GM19240 (cell line): Measurements from ENCODE around the gene LAMB1.
"Not testable (repeated sequence)": the region's sequence is repeated elsewhere in the genome, so short reads cannot be mapped to it uniquely, and the experiment has no call there.

Experiments
- DNase-seq: peaks from one replicate; pipeline ENCODE4 v3.0.0; 2011; ENCODE audit warnings: low spot score; ENCODE audit not compliant: insufficient read length

LAMB1 gene

DNA sequence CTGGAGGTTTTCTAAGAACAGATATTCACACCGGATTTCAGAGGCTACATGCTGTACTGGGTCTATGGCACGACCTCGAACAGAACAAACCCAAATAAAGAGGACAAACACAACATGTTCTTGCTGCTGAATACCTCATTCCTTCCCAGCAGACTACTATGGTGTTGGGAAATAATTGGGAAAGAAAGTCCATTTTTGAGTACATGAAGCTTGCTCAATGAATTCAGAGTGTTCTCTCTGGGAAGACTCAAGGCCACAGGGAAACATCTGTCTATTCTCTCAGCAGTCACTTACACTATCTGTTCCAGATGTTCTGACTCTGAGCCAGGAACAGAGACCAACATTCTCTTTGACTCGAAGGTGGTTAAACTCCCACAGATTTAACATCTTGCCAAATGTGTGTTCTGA lies 30.9 kb downstream of the LAMB1 start:
- no peak for DNase-seq

DNA sequence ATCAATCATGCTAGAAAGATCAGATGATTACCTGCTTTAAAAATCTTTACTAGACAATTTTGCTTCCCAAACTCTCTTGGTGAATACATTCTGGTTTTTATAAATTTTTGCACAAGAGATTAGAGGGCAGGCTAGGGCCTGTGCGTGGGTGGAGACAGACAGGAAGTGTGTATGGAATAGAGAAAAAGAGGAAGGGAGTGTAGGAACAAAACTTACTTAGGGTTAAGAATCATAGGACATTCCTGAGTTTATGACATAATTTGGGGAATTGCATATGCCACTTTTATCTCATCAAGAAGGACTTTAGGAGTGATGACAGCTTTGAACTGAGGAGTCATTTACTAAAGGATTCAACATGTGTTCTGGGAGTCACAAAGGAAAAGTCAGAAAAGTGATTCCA lies 31.3 kb downstream of the LAMB1 start:
- no peak for DNase-seq

DNA sequence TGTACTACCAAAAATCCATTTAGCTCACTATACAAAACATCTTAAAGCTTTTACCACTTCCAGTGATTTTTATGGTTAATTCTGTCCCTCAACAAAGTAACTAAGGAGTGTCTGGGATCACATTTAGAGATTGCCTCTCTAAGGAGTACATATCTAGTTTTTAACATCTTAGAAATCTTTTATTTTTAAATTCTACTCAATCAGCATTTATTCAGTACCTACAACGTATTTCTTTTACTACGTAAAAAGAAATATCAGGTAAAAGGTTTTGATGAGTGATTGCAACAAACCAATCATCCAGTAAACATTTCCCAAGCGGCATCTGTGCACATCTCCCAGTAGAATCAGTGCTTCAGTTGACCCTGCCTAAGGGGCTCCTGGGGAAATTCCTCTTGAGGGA lies 31.9 kb downstream of the LAMB1 start:
- no peak for DNase-seq

DNA sequence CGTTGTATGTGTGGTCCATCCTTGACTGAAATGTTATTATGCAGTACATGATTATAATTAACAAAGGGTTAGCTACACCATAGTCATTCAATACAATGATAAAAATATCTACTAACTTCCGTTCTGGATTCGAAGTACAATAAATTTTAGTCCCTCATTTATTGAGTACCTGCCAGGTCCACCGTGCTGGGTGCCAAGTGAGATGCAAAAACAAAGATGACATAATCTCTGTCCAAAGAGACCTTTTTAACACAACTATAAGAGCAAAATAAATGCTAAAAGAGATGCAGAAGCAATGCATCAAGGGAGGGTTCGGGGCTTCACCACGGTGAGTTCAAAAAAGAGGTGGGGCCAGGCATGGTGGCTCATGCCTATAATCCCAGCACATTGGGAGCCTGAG lies 33.1 kb downstream of the LAMB1 start:
- DNase-seq, result no peak

DNA sequence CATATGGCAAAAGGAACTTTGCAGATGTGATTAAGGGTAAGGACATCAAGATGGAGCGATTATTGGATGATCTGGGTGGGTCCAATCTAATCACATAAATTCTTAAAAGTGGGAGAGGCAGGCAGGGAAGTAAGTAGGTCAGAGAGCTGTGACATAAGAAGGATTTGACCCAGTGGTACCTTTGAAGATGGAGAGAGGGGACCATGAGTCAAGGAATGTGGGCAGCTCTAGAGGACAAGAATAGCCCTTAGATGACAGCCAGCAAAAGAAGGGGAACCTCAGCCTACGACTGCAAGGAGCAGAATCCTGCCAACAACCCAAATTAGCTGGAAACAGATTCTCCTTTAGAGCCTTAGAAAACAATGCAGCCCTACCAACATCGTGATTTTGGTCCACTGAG lies 34.5 kb downstream of the LAMB1 start:
- DNase-seq, result no peak

DNA sequence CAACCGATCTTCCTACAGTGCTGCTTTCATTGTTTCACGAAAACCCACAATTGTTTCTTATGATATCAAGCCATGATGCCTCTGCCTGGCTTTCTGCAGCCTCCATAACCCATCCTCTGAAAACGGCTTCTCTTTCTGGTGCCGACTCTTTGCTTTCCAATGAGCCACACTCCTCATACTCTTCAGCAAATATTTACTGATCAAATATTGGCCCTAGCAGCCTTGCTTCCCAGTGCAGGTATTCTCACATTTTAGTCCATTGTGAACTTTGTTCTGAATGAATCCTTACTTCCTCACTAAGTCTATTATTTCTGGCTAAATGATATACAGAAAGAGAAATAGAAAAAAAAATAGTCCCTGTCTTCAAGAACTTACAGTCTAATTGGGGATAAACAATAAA lies 35.5 kb downstream of the LAMB1 start:
- no peak for DNase-seq

DNA sequence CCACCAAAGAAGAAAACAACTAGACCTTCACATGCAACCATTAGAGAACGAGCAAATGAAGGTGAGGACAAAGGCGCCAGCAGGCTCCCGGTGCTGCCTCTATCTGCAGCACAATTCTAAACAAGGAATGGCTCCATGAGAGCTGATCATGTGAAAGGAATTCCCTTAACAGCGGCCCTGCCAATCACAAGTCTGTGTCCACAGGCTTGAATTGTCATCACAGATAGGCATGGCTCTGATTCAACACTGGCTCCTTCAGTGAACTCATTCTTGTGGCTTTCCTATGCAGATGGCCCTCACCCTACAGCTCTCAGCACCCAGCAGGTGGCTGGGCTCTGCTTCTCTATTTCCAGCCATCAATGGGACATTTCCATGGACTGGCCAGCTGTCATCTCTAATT lies 36.2 kb downstream of the LAMB1 start:
- DNase-seq, result no peak

DNA sequence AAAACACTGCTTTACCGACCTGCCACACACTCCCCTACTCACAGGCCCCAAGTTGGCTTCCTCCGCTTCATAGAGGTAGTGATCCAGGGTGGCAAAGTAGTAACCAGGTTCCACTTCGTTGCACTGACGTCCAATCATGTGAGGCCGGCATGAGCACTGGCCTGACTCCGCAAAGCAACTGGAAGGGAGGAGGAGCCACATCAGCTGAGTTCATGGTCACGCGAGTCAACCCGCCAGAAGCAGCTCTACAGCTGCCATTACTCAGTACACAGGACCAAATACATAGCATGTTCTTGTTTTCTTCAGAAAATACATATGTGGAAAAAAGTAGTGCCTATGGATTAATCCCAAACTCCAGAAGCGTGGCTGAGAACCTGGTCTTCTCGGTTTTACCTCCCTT lies 38.5 kb downstream of the LAMB1 start:
- no peak for DNase-seq

DNA sequence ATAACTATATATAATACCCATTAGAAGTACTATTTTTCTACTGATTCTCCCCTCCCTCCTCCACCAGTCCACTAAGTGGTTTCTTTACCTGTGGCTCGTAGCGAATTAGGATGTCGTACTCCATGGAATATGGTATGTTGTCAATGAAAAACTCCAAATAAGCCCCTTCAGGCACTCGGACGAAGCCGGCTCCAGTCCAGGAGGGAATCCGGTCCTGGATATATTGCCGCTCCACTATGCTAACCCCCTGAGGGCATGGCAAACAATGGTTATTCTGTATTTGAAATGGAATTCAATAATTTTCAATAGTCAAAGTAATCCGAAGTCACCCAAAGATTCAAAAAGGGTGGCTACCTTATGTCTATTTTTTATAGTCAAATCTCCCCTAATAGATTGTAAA lies 40.1 kb downstream of the LAMB1 start:
- no peak for DNase-seq

DNA sequence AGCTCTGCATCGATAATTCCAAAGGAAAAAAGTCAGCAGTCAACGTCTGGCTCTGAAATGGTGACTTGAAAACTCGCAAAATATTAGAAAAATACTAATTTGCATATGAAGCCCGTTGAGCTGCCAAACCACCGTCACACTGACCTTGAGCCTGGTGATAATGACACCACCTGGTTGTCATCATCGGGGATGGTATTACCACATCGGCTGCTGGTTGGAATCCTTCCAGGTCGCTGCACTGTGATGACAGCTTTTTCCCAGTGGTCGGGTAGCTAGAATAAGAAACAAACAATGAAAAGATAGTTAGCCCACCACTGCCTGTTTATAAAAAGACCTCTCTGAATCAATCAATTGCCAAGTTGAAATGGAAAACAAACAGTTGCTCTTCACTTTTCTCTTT lies 41.6 kb downstream of the LAMB1 start:
- no peak for DNase-seq

DNA sequence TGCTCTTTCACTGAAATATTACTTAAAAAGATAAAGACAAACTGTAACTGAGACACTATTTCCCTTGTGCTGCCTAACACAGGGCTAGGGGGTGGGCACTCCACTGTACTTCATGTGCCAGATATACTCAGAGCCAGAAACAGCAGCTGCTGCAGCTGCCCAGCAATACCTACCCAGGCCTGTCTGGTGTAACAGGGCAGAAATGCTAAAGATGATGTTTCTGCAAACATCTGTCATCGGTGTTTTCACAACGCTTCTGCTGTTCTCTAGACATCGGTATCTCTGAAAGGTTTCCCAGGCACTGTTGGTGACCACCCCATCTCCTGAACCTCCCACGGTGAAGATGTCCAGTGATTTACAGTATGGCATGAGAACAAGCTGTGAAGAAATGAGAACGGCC lies 42.7 kb downstream of the LAMB1 start:
- DNase-seq, result no peak

DNA sequence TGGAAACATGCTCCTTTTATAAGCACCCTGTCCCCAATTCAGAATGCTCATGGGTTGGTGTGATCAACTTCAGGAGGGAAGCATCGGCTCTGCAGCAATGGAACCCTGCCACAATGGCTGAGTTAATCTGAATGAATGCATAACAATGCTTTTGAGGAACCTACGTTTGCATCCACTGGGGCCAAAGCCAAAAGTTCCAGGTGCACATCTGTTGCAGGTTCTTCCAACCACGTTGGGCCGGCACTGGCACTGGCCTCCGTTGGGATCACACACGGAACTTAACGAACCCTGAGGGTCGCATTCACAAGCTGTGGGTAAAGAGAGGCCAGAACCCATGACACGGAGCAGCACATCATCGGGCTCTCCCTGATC lies 43.4 kb downstream of the LAMB1 start:
- no peak for DNase-seq

DNA sequence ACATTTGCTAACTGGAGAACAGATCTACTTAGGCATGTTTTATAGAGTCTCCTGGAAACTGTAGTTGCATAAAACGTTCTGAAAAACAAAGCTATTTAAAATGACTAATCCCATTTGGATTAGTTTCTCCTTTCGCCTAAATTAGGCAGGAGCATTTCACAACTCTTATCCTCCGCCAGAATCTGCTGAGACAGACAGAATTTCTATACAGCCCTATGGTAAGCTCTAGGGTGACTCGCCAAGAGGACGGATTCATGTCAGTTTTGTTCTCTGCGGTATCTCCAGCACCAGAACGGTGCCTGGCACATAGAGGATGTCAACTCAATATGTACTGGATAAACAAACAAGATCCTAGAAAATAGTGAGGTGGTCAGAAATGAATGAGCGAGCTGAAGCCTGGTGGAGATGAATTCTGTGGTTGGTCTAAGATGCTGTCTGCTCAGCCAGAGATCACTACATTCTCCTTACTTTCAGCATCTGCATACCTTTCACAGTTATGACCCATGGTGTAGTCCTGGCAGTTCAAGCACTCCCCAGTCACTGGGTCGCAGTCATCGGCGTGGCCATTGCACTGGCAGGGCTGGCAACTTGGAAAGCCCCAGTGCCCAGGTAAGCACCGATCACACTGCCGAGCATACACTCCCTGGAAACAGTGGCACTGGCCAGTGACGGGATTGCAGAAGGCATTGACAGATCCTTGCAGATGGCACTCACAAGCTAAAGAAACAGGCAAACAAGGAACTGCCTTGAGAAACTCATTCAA lies 44.0 kb downstream of the LAMB1 start:
- no peak for DNase-seq

DNA sequence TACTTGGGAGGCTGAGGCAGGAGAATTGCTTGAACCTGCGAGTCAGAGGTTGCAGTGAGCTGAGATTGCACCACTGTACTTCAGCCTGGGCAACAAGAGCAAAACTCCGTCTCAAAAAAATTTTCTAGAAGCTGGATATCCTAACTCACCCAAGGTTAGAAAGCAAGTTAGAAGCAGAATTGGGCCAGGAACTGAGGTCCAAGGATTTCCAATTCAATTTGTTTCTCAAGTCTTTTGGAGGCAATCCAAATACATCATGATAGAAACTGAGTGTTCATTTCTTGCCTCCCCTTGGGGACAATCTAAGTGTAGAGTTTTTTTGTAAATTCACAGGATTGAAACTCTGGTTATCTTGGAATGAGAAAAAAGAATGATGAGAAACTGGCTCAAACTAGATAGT lies 45.5 kb downstream of the LAMB1 start:
- DNase-seq, result no peak

DNA sequence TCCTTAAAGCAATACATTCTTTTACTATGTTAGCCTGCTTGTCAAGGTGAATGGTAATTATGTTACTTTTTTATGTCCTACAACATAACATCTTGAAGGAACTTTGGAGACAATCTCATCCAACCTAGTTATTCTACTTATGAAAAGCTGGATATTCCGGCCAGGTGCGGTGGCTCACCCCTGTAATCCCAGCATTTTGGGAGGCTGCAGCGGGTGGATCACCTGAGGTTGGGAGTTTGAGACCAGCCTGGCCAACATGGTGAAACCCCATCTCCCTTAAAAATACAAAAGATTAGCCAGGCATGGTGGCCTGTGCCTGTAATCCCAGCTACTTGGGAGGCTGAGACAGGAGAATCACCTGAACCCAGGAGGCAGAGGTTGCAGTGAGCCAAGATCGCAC lies 46.0 kb downstream of the LAMB1 start:
- not testable (repeated sequence) for DNase-seq

DNA sequence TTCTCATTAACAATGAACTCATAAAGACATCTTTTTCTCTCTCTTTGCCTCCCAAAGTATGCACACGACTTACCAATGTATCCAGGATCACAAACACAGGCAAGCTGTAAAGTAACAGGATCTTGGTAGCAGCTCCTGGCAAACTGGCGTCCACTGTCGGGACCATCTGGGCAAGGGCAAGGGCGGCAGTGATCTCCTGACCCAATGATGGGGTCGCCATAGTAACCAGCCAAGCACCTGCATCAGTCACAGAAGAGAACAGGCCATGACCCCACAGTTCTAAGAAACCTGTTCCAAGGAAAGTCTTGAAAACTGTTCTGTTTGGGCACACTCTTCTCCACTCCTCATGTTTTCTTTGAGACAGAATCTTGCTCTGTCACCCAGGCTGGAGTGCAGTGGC lies 47.6 kb downstream of the LAMB1 start:
- no peak for DNase-seq

DNA sequence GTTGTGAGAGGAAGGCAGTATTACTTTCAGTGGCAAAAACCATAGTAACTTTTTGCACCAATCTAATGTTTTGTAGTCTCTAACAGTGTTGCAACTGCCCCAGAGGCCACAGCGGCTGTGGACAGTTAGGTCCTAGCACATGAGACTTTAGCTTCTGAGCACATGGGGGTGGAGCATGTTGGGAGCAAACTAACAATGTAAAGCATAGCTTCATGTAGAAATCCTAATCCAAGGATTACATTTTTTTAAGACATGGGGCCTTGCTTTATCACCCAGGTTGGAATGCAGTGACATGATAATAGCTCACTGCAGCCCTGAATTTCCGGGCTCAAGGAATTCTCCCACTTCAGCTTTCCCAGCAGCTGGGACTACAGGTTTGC lies 49.0 kb downstream of the LAMB1 start:
- no peak for DNase-seq

DNA sequence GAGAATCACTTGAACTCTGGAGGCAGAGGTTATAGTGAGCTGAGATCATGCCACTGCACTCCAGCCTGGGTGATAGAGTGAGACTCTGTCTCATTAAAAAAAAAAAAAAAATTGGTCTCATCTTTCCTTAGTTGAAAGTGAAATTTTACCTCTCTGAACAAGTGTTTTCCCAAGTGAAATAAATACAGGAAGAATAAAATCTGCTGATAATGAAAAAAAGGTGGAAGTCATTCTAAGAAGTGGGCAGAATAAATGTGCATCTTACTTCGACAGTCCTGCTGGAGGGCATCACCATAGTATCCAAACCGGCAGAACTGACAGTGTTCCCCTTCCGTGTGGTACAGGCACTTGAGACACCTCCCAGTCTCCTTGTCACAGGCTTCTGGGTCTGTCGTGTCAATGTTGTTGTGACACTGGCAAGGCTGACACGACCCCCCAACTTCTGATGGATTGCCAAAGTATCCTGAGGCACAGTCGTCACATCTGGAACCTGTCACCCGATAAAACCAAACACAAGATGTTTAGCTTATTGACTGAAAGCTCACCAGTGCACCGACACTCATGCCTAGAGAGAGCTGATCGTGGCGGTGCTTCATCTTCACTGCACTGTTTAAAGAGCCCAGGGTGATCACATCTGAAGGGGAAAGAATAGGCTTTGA lies 49.6 kb downstream of the LAMB1 start:
- DNase-seq, result no peak

DNA sequence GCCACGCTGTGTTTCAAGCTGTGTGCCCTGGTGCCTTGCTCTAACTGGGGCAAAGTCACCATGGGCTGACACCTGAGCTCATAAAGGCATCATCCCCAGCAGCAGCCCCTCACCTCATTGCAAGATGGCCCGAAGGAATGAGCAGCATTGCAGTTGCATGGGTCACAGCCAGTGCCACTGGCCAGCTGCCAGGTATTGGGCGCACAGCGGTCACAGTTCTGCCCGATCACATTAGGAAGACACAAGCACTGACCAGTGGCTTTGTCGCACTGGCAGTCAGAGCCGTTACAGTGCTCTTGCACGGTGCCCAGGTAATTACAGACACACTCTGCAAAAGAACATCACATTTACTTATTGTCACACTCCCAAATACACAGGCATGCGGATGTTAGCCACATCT lies 51.1 kb downstream of the LAMB1 start:
- no peak for DNase-seq

DNA sequence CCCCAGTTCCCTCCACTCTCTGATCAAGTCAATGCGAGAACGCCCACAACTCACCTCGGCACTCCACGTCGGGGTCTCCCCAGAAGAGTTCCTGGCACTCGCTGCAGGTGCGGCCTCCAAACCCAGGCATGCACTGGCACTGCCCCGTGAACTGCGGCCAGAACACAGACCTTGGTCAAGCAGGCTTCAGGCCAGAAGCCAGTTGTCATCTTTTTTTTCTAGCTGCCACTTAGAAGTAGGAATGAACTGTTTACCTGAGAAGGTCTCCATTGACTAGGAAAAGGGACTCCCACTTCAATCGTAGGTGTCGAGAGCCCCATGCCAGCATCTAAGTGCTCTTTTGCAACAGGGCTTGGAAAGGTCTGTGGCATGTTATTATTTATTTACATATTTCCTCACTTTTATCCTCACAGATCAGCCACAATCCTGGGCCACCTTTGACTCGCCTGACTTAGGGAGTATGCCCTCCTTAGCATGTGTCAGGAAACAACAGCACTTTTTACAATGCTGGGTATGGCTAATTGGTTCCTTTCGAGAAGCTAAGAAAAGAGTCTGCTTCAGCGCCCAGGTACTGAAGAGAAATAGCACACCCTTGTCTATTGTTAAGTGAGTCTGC lies 51.7 kb downstream of the LAMB1 start:
- DNase-seq, result no peak

DNA sequence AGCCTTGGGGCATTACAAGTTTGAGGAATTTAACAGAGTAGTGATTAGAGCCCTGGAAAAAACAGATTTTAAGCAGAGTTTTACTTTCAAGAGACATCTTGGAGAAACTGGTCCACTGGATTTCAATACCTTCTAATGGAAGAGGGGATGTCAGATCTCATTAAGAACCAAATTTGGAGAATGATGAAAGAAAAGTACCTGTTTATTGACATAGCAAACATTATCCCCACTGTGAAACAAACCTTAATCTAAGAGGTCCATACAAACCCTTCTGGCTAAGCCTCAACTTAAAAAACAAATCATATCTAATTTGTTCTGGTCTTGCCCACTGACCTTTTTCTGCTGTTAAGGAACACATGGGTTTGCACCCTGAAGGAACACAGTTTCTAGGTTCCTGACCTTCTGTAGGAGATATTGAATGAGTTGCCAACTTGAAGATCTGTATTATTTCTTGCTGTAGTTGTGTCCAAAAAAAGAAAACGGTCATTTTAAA lies 53.5 kb downstream of the LAMB1 start:
- DNase-seq, result no peak

DNA sequence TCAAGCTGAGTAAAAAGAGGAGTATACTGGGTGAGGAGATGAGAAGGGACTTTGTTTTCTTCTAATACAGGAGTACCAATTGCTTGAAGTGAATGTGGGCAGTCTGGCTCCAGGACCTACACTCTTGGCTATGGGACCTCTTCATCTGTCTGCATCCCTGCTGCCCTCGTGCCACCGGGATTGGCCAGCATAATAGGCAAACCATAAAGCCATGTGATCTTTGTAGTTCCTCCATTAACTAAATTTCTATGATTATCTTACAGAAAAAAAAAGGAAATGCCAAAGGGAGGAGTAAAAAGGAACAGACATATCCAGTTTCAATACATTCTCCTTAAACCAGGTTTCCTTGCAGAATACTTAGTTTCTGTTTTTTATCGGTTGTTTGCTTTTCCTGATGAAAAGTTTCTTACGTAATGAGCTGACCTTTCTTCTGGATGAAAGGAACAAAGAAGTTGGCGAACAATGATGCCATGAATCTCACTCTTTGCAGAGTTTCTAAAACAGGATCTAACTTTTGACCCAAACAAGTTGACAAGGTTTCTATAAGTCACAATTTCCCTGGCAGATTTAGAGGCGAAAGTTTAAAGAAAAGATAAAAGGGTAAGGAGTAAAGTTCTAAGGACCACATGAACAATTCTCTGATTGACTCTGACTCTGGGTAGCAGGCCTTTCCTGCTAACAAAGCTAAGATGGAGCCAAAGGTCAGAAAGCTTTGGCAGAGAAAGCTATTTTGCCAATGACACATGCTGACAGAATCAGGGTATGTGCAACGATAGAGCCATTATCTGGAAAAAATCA lies 54.1 kb downstream of the LAMB1 start:
- no peak for DNase-seq
